A673 (cell line): ENCODE measurements around the gene ICE1. TPM values are rescaled to one million over a fixed set of nuclear protein-coding genes. Genes with fewer than 3 reads are reported as not detected.

Experiments
- BruUV-seq: library from RNA; stranded (reverse); fragments of 400-500 nt; replicated peaks from 2 replicates; lab custom pipeline; 2021; lab: Mats Ljungman, UMichigan
- CTCF ChIA-PET: fragments of 300-600 bp; sonication (Branson Sonifier 250); formaldehyde crosslinking; loops from one replicate; lab custom pipeline; 2022; ENCODE audit warnings: antibody characterized with exemption; lab: Charles Lee
- POLR2A ChIA-PET: fragments of 300-600 bp; sonication (Branson Sonifier 250); formaldehyde crosslinking; loops from one replicate; lab custom pipeline; 2022; ENCODE audit warnings: antibody characterized with exemption; ENCODE audit not compliant: low non-redundant PET; lab: Charles Lee
- DNase-seq: peaks from one replicate; pipeline ENCODE4 v3.0.0-alpha.2; 2015; ENCODE audit warnings: low spot score
- H3K27ac ChIP-seq: fragments of 200-600 bp; sonication (generic); 2 replicates; pipeline ENCODE4 v1.5.1; 2016; ENCODE audit warnings: mixed run types, low read depth, mild to moderate bottlenecking, mixed read lengths, antibody characterized with exemption, low read length; ENCODE audit not compliant: poor library complexity, severe bottlenecking
- H3K27me3 ChIP-seq: fragments of 200-600 bp; sonication (generic); replicated peaks from 2 replicates; pipeline ENCODE4 v1.6.1; 2017; ENCODE audit warnings: mixed run types, low read depth, mild to moderate bottlenecking, mixed read lengths, antibody characterized with exemption, low read length; ENCODE audit not compliant: insufficient read depth, poor library complexity
- H3K36me3 ChIP-seq: fragments of 200-600 bp; sonication (generic); 2 replicates; pipeline ENCODE4 v1.6.1; 2016; ENCODE audit warnings: mixed run types, mild to moderate bottlenecking, mixed read lengths, antibody characterized with exemption, low read length; ENCODE audit not compliant: insufficient read depth, poor library complexity, severe bottlenecking
- H3K4me1 ChIP-seq: fragments of 200-600 bp; sonication (generic); 2 replicates; pipeline ENCODE4 v1.6.1; 2017; ENCODE audit warnings: mixed run types, mild to moderate bottlenecking, mixed read lengths, antibody characterized with exemption, low read length; ENCODE audit not compliant: insufficient read depth, poor library complexity, severe bottlenecking
- H3K4me3 ChIP-seq: fragments of 200-600 bp; sonication (generic); 2 replicates; pipeline ENCODE4 v1.5.1; 2016; ENCODE audit warnings: low read depth, mixed run types, mild to moderate bottlenecking, mixed read lengths, low read length; ENCODE audit not compliant: poor library complexity, severe bottlenecking
- H3K9me3 ChIP-seq: fragments of 200-600 bp; sonication (generic); 2 replicates; pipeline ENCODE4 v1.6.1; 2016; ENCODE audit warnings: mixed run types, low read depth, mild to moderate bottlenecking, mixed read lengths, antibody characterized with exemption, low read length; ENCODE audit not compliant: poor library complexity, severe bottlenecking
- CTCF ChIP-seq: fragments of 300-800, 200-600 bp; sonication (generic); conservative IDR thresholded peaks from 2 replicates; pipeline ENCODE4 v1.5.1; 2017; ENCODE audit warnings: low read depth, mild to moderate bottlenecking, antibody characterized with exemption, low read length, moderate library complexity, mixed read lengths
- EZH2 ChIP-seq: fragments of 200-600 bp; sonication (generic); IDR thresholded peaks from 2 replicates; pipeline ENCODE4 v1.6.1; 2017; ENCODE audit warnings: borderline replicate concordance, low read depth, mild to moderate bottlenecking, mixed read lengths, antibody characterized with exemption, low read length; ENCODE audit not compliant: poor library complexity, severe bottlenecking
- intact Hi-C: fragments of 100-400 bp; cut with micrococcal nuclease; formaldehyde crosslinking; loops from one replicate; pipeline ENCODE4 v1.10.0; 2022; ENCODE audit not compliant: unreplicated experiment
- total RNA-seq: library from RNA; stranded (reverse); gene quantifications from 2 replicates; pipeline ENCODE4 v1.2.3, GENCODE V29; 2021

The ICE1 gene
- total RNA-seq, 1 experiment from 2014 or later = 37.2 TPM

GRCh38 chr5:5454391-5454790, 31.9 kb downstream of the ICE1 start:
- Histone ChIP-seq H3K4me3 (no peak overlapping the region), H3K27ac (no peak overlapping the region), H3K27me3 (no peaks in the 10 kb centered on the region), H3K9me3 (no peaks in the 10 kb centered on the region), H3K36me3 (peaks cover 21% of the 10 kb centered on the region), H3K4me1 (no peaks in the 10 kb centered on the region)
- no peak for DNase-seq
- TF ChIP-seq CTCF = no peak
- TF ChIP-seq EZH2 = no peak
- no TSS peak for BruUV-seq
- intact Hi-C loops = no loop called here
- POLR2A ChIA-PET = no interaction called here
- CTCF ChIA-PET = no interaction called here

GRCh38 chr5:5456858-5457257, 34.4 kb downstream of the ICE1 start:
- intact Hi-C loops = no loop called here
- Histone ChIP-seq H3K36me3 (peaks cover 39% of the 10 kb centered on the region), H3K4me1 (no peaks in the 10 kb centered on the region), H3K9me3 (no peaks in the 10 kb centered on the region), H3K27me3 (no peaks in the 10 kb centered on the region), H3K4me3 (no peak overlapping the region), H3K27ac (no peak overlapping the region)
- CTCF ChIA-PET = no interaction called here
- no TSS peak for BruUV-seq
- TF ChIP-seq EZH2 = no peak
- TF ChIP-seq CTCF = no peak
- POLR2A ChIA-PET = no interaction called here
- no peak for DNase-seq

GRCh38 chr5:5460311-5460710, 37.8 kb downstream of the ICE1 start:
- POLR2A ChIA-PET = no interaction called here
- H3K36me3 ChIP-seq = peaks cover 44% of the 10 kb centered on the region
- H3K27me3 ChIP-seq = no peaks in the 10 kb centered on the region
- no peaks in the 10 kb centered on the region for H3K9me3 ChIP-seq
- CTCF ChIA-PET = no interaction called here
- no peak for DNase-seq
- TF ChIP-seq CTCF (no peak), EZH2 (no peak)
- H3K27ac ChIP-seq = no peak overlapping the region
- H3K4me1 ChIP-seq = no peaks in the 10 kb centered on the region
- intact Hi-C loops = no loop called here
- H3K4me3 ChIP-seq = no peak overlapping the region
- no TSS peak for BruUV-seq
